GM12891 (cell line): ENCODE data around the gene FARS2.

Experiments used
- POLR2A ChIP-seq: IDR thresholded peaks from 2 replicates; pipeline ENCODE4 v1.6.1; 2011; ENCODE audit warnings: low read depth, low read length, control low read depth
- POLR2AphosphoS5 ChIP-seq: IDR thresholded peaks from 2 replicates; pipeline ENCODE4 v1.6.1; 2011; ENCODE audit warnings: low read depth, low read length, control low read depth
- POU2F2 ChIP-seq: IDR thresholded peaks from 2 replicates; pipeline ENCODE4 v1.6.1; 2011; ENCODE audit warnings: low read depth, mild to moderate bottlenecking, control low read depth, low read length, moderate library complexity
- SPI1 ChIP-seq: IDR thresholded peaks from 2 replicates; pipeline ENCODE4 v1.6.1; 2011; ENCODE audit warnings: low read depth, low read length, control low read depth
- TAF1 ChIP-seq: IDR thresholded peaks from 2 replicates; pipeline ENCODE4 v1.6.1; 2011; ENCODE audit warnings: low read depth, low read length, control low read depth

DNA sequence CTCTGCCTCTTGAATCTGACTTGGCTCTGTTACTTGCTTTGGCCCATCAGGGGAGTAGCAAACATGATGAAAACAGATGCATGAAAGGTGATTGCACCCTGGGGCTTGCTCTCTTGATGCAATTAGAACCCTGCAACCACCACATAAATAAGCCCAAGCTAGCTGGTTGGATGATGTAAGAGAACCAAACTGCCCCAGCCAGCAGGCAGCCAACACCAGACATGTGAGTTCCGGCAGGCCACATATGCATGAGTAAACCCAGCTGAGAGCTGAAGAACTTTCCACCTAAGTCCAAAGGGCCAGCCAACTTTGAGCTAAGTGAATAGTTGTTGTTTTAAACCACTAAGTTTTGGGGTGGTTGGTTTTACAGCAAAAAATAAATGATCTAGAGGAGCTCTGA lies 268.4 kb downstream of the FARS2 start:
- TF ChIP-seq POLR2AphosphoS5 (no peak), POLR2A (no peak), TAF1 (no peak), POU2F2 (no peak), SPI1 (no peak)
